ENCODE data around the gene GNAZ.

Gene GNAZ

GRCh38 chr22:23146478-23147205 lies 76.3 kb downstream of the GNAZ start:
- POLR2A ChIA-PET: no interaction called here
- no peak for DNase-seq (ENCODE audit: extremely low spot score)
- TF ChIP-seq, protein P1, sequence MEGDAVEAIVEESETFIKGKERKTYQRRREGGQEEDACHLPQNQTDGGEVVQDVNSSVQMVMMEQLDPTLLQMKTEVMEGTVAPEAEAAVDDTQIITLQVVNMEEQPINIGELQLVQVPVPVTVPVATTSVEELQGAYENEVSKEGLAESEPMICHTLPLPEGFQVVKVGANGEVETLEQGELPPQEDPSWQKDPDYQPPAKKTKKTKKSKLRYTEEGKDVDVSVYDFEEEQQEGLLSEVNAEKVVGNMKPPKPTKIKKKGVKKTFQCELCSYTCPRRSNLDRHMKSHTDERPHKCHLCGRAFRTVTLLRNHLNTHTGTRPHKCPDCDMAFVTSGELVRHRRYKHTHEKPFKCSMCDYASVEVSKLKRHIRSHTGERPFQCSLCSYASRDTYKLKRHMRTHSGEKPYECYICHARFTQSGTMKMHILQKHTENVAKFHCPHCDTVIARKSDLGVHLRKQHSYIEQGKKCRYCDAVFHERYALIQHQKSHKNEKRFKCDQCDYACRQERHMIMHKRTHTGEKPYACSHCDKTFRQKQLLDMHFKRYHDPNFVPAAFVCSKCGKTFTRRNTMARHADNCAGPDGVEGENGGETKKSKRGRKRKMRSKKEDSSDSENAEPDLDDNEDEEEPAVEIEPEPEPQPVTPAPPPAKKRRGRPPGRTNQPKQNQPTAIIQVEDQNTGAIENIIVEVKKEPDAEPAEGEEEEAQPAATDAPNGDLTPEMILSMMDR (IDR thresholded peaks at IDR 0.05; ENCODE audit: control extremely low read depth, extremely low read depth, low read depth, missing control alignments): no peak
- CTCF ChIA-PET: interaction anchor here (1.1 to 2.6 kb wide), 3 partner anchors 8 to 135 kb away, joined by 3 to 8 read pairs (median 5); no protein-coding TSS in a partner anchor

- TF ChIP-seq, protein P1 (IDR thresholded peaks at IDR 0.05; ENCODE audit: control extremely low read depth, extremely low read depth, low read depth, missing control alignments): no peak
- DNase-seq (ENCODE audit: extremely low spot score): no peak
- ChIA-PET POLR2A (no interaction called here), CTCF (interaction anchor here (0.9 to 1.7 kb wide), 4 partner anchors 9 to 134 kb away, joined by 3 to 5 read pairs (median 4); no protein-coding TSS in a partner anchor)
Observed at GRCh38 chr22:23147617-23148387, 77.5 kb downstream of the GNAZ start.

DNA sequence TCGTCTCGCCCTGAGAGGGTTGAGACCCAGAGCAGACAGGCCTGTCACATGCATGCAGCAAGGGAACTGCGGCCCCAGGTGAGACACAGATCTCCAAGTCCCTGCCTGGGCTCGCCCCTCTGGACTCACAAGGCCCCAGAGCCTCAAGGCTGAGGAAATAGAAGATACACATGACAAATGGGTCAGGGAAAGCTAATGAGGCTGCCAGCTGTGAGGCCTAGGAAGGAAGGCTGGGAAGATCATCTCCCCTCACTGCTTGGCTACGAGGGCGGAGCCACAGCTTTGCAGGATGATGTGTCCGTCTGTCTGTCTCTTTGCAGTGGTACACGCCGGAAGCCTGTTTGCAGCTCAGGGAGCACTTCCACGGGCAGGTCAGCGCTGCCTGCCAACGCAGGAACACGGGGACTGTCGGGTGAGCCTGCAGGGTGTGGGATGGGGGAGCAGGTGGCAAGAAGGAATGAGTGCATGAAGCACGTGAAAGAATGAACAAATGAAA lies 79.5 kb downstream of the GNAZ start:
- ChIA-PET CTCF (no interaction called here), POLR2A (no interaction called here)
- DNase-seq (ENCODE audit: extremely low spot score): no peak
- TF ChIP-seq, protein P1 (IDR thresholded peaks at IDR 0.05; ENCODE audit: control extremely low read depth, extremely low read depth, low read depth, missing control alignments): no peak

- TF ChIP-seq, protein P1 (IDR thresholded peaks at IDR 0.05; ENCODE audit: control extremely low read depth, extremely low read depth, low read depth, missing control alignments): no peak
- ChIA-PET POLR2A (no interaction called here), CTCF (no interaction called here)
- no peak for DNase-seq (ENCODE audit: extremely low spot score)
Observed at GRCh38 chr22:23150762-23151161, 80.4 kb downstream of the GNAZ start.

- DNase-seq (ENCODE audit: extremely low spot score): no peak
- ChIA-PET POLR2A (no interaction called here), CTCF (no interaction called here)
- TF ChIP-seq, protein P1 (IDR thresholded peaks at IDR 0.05; ENCODE audit: control extremely low read depth, extremely low read depth, low read depth, missing control alignments): no peak
Observed at GRCh38 chr22:23151827-23152226, 81.5 kb downstream of the GNAZ start.

DNA sequence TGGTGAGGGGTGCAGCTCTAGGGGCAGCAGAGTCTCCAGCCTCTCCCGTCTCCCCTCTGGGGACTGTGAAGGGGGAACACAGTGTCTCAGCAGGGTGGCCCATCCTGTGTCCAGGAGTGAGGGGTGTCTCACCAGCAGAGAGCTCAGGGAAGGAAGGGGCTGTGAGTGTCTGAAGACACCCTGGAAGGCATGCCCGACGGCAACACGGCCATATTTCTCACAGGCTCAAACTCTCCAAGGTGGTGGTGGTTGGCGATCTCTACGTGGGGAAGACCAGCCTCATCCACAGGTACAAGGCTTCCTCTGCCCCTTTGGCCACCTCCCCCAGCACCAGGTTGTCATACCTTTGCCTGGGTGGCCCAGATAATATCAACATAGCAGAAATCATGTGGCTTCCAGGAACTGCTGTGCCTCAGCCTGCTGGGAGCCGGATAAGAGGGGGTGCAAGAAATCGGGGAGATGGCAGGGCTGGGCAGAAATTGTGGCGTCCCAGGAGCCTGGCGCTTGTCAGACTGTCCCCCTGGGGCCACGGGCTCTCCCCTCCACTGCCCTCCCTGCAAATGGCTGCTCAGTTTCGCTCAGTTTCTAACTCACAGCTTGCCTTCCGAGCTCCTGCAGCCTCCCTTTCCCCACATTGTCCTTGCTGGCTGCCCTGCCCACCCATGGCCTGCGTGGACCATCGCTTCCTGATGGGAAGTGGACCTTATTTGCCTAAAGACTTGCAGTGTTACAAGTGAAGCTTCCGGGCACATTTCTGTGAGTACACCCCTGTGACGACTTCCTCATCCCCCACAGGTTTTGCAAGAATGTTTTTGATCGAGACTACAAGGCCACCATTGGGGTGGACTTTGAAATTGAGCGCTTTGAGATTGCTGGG lies 82.2 kb downstream of the GNAZ start:
- ChIA-PET CTCF (no interaction called here), POLR2A (no interaction called here)
- TF ChIP-seq, protein P1 (IDR thresholded peaks at IDR 0.05; ENCODE audit: control extremely low read depth, extremely low read depth, low read depth, missing control alignments): no peak
- DNase-seq (ENCODE audit: extremely low spot score): no peak
